Neuronal stem cell (in vitro differentiated cells): ENCODE results near the gene DLG2.
A peak's percentile ranks its signal among the peaks of the same experiment; 100 is the strongest.

Experiments
- DNase-seq: peaks from one replicate; pipeline ENCODE4 v3.0.0-alpha.2; 2013; ENCODE audit warnings: low spot score
- H2AFZ ChIP-seq: one replicate; pipeline ENCODE4 v1.6.1; 2013; ENCODE audit warnings: mild to moderate bottlenecking, low read length, inconsistent platforms
- H2AK5ac ChIP-seq: 2 replicates; pipeline ENCODE4 v1.6.1; 2013; ENCODE audit warnings: low read depth, mild to moderate bottlenecking, inconsistent platforms, low read length, moderate library complexity, mixed read lengths
- H2BK120ac ChIP-seq: 2 replicates; pipeline ENCODE4 v1.6.1; 2013; ENCODE audit warnings: low read depth, mild to moderate bottlenecking, inconsistent platforms, low read length, moderate library complexity, mixed read lengths
- H2BK12ac ChIP-seq: one replicate; pipeline ENCODE4 v1.6.1; 2013; ENCODE audit warnings: low read length, inconsistent platforms
- H2BK15ac ChIP-seq: 2 replicates; pipeline ENCODE4 v1.6.1; 2013; ENCODE audit warnings: mild to moderate bottlenecking, low read length, inconsistent platforms, mixed read lengths
- H2BK5ac ChIP-seq: one replicate; pipeline ENCODE4 v1.6.1; 2013; ENCODE audit warnings: inconsistent platforms, mild to moderate bottlenecking, low read length, moderate library complexity
- H3K14ac ChIP-seq: one replicate; pipeline ENCODE4 v1.6.1; 2013; ENCODE audit warnings: low read length, inconsistent platforms
- H3K18ac ChIP-seq: 2 replicates; pipeline ENCODE4 v1.6.1; 2013; ENCODE audit warnings: low read length, inconsistent platforms
- H3K23ac ChIP-seq: 2 replicates; pipeline ENCODE4 v1.6.1; 2013; ENCODE audit warnings: low read depth, mild to moderate bottlenecking, mixed read lengths, low read length, inconsistent platforms; ENCODE audit not compliant: poor library complexity
- H3K27ac ChIP-seq: replicated peaks from 3 replicates; pipeline ENCODE4 v1.5.1; 2013; ENCODE audit warnings: low read length, inconsistent platforms
- H3K27me3 ChIP-seq, 3 experiments: 2 replicates each; pipeline ENCODE4 v1.6.1; 2013; ENCODE audit warnings: low read length in 3 of 3, mild to moderate bottlenecking in 2 of 3, inconsistent platforms in 1 of 3, low read depth in 1 of 3, mixed read lengths in 1 of 3, moderate library complexity in 1 of 3; ENCODE audit not compliant: control insufficient read depth in 3 of 3, insufficient read depth in 3 of 3
- H3K36me3 ChIP-seq, 2 donors: replicated peaks in 1 of 2; 2 replicates each; pipeline ENCODE4 v1.6.1; 2013; ENCODE audit warnings: low read length in 2 of 2; ENCODE audit not compliant: control insufficient read depth in 2 of 2, insufficient read depth in 2 of 2
- H3K4ac ChIP-seq: 2 replicates; pipeline ENCODE4 v1.6.1; 2013; ENCODE audit warnings: inconsistent platforms, mild to moderate bottlenecking, low read length, moderate library complexity
- H3K4me1 ChIP-seq, 2 donors: 1 replicate in 1 of 2; 2 replicates in 1 of 2; pipeline ENCODE4 v1.6.1; 2013; ENCODE audit warnings: low read length in 2 of 2, low read depth in 1 of 2; ENCODE audit not compliant: control insufficient read depth in 2 of 2, insufficient read depth in 1 of 2
- H3K4me2 ChIP-seq: one replicate; pipeline ENCODE4 v1.6.1; 2013; ENCODE audit warnings: mild to moderate bottlenecking, low read length, inconsistent platforms; ENCODE audit not compliant: insufficient read depth, poor library complexity, severe bottlenecking
- H3K4me3 ChIP-seq, 2 donors: 2 replicates each; pipeline ENCODE4 v1.5.1; 2013; ENCODE audit warnings: low read length in 2 of 2, mild to moderate bottlenecking in 2 of 2, inconsistent platforms in 1 of 2, moderate library complexity in 1 of 2
- H3K79me1 ChIP-seq: one replicate; pipeline ENCODE4 v1.6.1; 2013; ENCODE audit warnings: low read depth, mild to moderate bottlenecking, inconsistent platforms, low read length, moderate library complexity
- H3K9ac ChIP-seq: one replicate; pipeline ENCODE4 v1.6.1; 2013; ENCODE audit warnings: mild to moderate bottlenecking, low read depth, low read length, inconsistent platforms; ENCODE audit not compliant: poor library complexity
- H3K9me3 ChIP-seq, 2 donors: replicated peaks in 1 of 2; 2 replicates each; pipeline versions ENCODE3 to v1.6.1; 2013; ENCODE audit warnings: low read length in 2 of 2, mild to moderate bottlenecking in 2 of 2, inconsistent platforms in 1 of 2, low read depth in 1 of 2, mixed read lengths in 1 of 2, moderate library complexity in 1 of 2; ENCODE audit not compliant: control insufficient read depth in 2 of 2, insufficient read depth in 1 of 2
- H4K8ac ChIP-seq: one replicate; pipeline ENCODE4 v1.6.1; 2013; ENCODE audit warnings: low read depth, mild to moderate bottlenecking, inconsistent platforms, low read length, moderate library complexity
- H4K91ac ChIP-seq: one replicate; pipeline ENCODE4 v1.6.1; 2013; ENCODE audit warnings: low read length, low read depth, mild to moderate bottlenecking, inconsistent platforms; ENCODE audit not compliant: poor library complexity
- WGBS, 2 donors: extraction: QIAGEN DNeasy Blood & Tissue Kit; methylation state at CpG; one replicate each; pipeline ENCODE4 v1.1.7; 2013; ENCODE audit warnings: missing lambda C conversion rate in 2 of 2, mixed read lengths in 1 of 2; ENCODE audit not compliant: insufficient read length in 2 of 2, insufficient replicate concordance in 1 of 2; ENCODE audit errors: extremely low coverage in 2 of 2; 5-methylcytosine and 5-hydroxymethylcytosine counted together

Gene DLG2

DNA sequence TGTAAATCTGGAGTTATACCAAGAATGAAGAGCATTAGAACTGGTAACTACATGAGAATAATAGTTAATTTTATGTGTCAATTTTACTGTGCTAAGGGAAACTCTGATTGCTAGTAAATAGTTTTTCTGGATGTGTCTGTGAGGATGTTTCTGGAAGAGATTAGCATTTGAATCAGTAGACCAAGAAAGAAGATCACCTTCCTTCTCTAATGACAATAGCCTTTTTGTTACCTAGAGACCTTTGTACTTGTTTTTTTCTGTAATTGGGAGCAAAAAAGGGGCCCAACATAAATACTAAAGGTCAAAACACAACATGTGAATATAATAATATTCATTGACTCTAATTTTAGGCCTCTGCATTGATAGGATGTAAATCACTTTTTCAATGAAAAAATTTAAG, 100.6 kb downstream of the DLG2 start:
- H2BK15ac ChIP-seq: no peak overlapping the region
- H2AK5ac ChIP-seq: no peak overlapping the region
- no peak overlapping the region for H3K4me3 ChIP-seq
- H3K14ac ChIP-seq: no peak overlapping the region
- no peak overlapping the region for H3K9ac ChIP-seq
- no peak overlapping the region for H3K27ac ChIP-seq
- no peaks in the 10 kb centered on the region for H3K36me3 ChIP-seq
- H3K4ac ChIP-seq: no peak overlapping the region
- H2BK120ac ChIP-seq: no peak overlapping the region
- H3K4me2 ChIP-seq: no peak overlapping the region
- no peak overlapping the region for H3K18ac ChIP-seq
- H3K27me3 ChIP-seq: no peaks in the 10 kb centered on the region
- H2AFZ ChIP-seq: no peak overlapping the region
- no peak overlapping the region for H3K23ac ChIP-seq
- no peak for DNase-seq
- H3K79me1 ChIP-seq: no peaks in the 10 kb centered on the region
- H4K8ac ChIP-seq: no peak overlapping the region
- H3K9me3 ChIP-seq: peaks cover 10 to 13% of the 10 kb centered on the region in 2 donors
- no peak overlapping the region for H2BK5ac ChIP-seq
- H4K91ac ChIP-seq: no peak overlapping the region
- H3K4me1 ChIP-seq: peaks cover 0 to 3% of the 10 kb centered on the region in 2 donors
- no peak overlapping the region for H2BK12ac ChIP-seq

- H3K4me3 ChIP-seq: no peak overlapping the region
- H2AK5ac ChIP-seq: no peak overlapping the region
- WGBS, 2 donors: no CpG with 5 or more reads among the region's 3 CpGs
- H3K36me3 ChIP-seq: no peaks in the 10 kb centered on the region
- no peak overlapping the region for H4K91ac ChIP-seq
- H3K27me3 ChIP-seq: no peaks in the 10 kb centered on the region
- H2BK15ac ChIP-seq: no peak overlapping the region
- H2BK120ac ChIP-seq: no peak overlapping the region
- no peaks in the 10 kb centered on the region for H3K79me1 ChIP-seq
- no peak overlapping the region for H3K23ac ChIP-seq
- H3K4me1 ChIP-seq: peaks cover 0 to 3% of the 10 kb centered on the region in 2 donors
- H3K4ac ChIP-seq: no peak overlapping the region
- H3K4me2 ChIP-seq: no peak overlapping the region
- no peak overlapping the region for H2BK5ac ChIP-seq
- no peak overlapping the region for H3K27ac ChIP-seq
- H2AFZ ChIP-seq: peak overlapping the region; percentile 67
- DNase-seq: no peak
- peaks cover 10 to 13% of the 10 kb centered on the region in 2 donors for H3K9me3 ChIP-seq
- H3K9ac ChIP-seq: no peak overlapping the region
- H3K14ac ChIP-seq: no peak overlapping the region
- H3K18ac ChIP-seq: no peak overlapping the region
- no peak overlapping the region for H4K8ac ChIP-seq
- H2BK12ac ChIP-seq: no peak overlapping the region
Measured at GRCh38 chr11:85525686-85526085, 101.5 kb downstream of the DLG2 start.

DNA sequence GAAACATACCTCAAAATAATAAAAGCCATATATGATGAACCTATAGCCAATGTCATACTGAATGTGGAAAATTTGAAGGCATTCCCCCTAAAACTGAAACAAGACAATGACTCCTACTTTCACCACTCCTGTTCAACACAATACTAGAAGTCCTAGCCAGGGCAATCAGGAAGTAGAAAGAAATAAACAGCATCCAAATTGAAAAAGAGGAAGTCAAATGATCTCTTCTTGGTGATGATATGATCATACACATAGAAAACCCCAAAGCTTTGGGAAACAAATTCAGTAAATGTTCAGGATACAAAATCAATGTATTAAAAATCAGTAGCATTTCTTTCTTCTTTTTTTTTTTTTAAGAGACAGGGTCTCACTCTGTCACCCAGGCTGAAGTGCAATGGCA, 109.9 kb downstream of the DLG2 start:
- no peak overlapping the region for H4K8ac ChIP-seq
- no peak overlapping the region for H3K9ac ChIP-seq
- no peak overlapping the region for H2AFZ ChIP-seq
- no peak overlapping the region for H2BK120ac ChIP-seq
- no peak overlapping the region for H2AK5ac ChIP-seq
- H3K4ac ChIP-seq: no peak overlapping the region
- H3K79me1 ChIP-seq: no peaks in the 10 kb centered on the region
- no peak overlapping the region for H3K23ac ChIP-seq
- no peaks in the 10 kb centered on the region for H3K4me1 ChIP-seq
- H3K4me3 ChIP-seq: no peak overlapping the region
- H2BK12ac ChIP-seq: no peak overlapping the region
- H3K27ac ChIP-seq: no peak overlapping the region
- no peak overlapping the region for H3K18ac ChIP-seq
- H2BK5ac ChIP-seq: no peak overlapping the region
- H2BK15ac ChIP-seq: no peak overlapping the region
- no peak overlapping the region for H3K4me2 ChIP-seq
- H3K27me3 ChIP-seq: no peaks in the 10 kb centered on the region
- peaks cover 3 to 4% of the 10 kb centered on the region in 2 donors for H3K9me3 ChIP-seq
- H3K14ac ChIP-seq: no peak overlapping the region
- no peak for DNase-seq
- H4K91ac ChIP-seq: no peak overlapping the region
- H3K36me3 ChIP-seq: no peaks in the 10 kb centered on the region

- Histone ChIP-seq H2BK5ac (no peak overlapping the region), H3K9me3 (no peaks in the 10 kb centered on the region), H3K4me2 (no peak overlapping the region), H3K9ac (no peak overlapping the region), H2AFZ (no peak overlapping the region), H3K27me3 (no peaks in the 10 kb centered on the region), H4K8ac (no peak overlapping the region), H3K18ac (no peak overlapping the region), H3K4me1 (no peaks in the 10 kb centered on the region), H4K91ac (no peak overlapping the region), H3K4ac (no peak overlapping the region), H3K14ac (no peak overlapping the region), H2BK12ac (no peak overlapping the region), H3K27ac (no peak overlapping the region), H2BK120ac (no peak overlapping the region), H3K4me3 (peak overlapping the region in 1 of 2 donors; percentile 63), H3K79me1 (no peaks in the 10 kb centered on the region), H2AK5ac (no peak overlapping the region), H3K36me3 (no peaks in the 10 kb centered on the region), H3K23ac (no peak overlapping the region), H2BK15ac (no peak overlapping the region)
- DNase-seq: no peak
- WGBS, 2 donors: no CpG with 5 or more reads among the region's 5 CpGs
Measured at GRCh38 chr11:85495918-85496317, 131.2 kb downstream of the DLG2 start.
